HG03457 (cell line): ENCODE data around the gene SFMBT2.
"Not testable (repeated sequence)": the region's sequence is repeated elsewhere in the genome, so short reads cannot be mapped to it uniquely, and the experiment has no call there.

Experiments used
- ATAC-seq: cut with Tn5 transposase; IDR thresholded peaks from one replicate; pipeline ENCODE4 v1.9.1; 2021; ENCODE audit warnings: moderate number of reproducible peaks; ENCODE audit not compliant: unreplicated experiment

SFMBT2 gene

DNA sequence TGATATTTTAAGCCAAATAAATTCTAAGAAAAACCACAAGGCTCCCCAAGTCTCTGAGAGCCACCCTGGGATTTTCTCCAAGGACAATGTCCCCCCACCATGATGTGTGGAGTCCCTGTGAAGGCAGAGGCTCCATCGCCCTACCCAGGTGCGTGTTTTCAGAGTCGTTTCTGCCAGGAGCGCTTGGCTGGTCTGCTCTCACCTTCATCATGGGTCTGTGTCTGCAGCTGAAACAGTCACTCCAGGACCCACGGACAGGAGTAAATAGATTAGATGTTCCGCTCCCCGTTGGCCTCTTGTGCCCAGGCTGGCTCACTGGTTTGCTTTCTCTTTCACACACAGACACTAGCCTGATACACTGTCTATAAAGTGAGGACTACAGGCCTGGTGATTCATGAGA, 217.5 kb downstream of the SFMBT2 start:
- ATAC-seq = no peak

DNA sequence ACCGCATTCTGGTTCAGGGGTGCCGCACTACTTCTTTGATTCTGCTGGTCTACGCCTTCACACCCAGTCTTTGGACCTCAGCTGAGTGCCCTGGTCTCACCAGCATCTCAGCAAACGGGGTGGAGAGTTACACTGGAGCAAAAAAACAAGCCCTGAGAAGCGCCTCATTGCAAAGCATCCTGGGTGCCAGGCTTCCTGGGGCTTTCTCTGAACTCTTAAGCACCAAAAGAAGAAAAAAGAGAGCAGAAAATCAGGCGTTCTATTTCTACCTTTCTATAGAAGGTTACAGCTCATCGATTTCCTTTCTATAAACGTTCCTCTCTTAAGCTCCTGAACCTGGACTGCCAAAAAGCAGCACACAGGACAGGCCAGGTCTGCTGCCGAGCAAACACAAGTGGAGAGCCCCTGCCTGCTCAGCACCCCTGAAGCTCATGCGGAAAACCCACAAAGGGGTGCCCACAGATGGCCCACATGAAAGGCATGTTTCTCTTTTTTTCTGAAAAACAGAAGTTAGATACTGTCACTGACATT, 217.9 kb downstream of the SFMBT2 start:
- no peak for ATAC-seq

DNA sequence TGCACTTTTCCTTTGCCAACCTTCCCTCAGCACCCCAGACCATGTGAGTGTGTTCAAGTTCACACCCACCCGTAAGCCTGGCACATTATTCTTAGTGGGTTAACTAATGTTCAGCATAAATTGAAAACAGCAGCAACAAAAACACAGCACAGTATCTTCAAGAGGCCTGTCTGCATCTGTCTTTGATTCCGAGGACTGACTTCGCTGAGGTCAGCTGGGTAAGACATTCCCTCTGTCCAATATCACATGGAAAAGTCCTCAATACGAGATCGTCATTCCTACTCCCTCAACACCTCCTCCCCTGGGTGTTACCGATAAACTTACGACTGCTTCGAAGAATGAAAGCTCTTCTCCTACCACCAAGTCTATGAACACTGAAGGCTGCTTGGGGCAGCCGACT, 218.8 kb downstream of the SFMBT2 start:
- ATAC-seq = no peak

DNA sequence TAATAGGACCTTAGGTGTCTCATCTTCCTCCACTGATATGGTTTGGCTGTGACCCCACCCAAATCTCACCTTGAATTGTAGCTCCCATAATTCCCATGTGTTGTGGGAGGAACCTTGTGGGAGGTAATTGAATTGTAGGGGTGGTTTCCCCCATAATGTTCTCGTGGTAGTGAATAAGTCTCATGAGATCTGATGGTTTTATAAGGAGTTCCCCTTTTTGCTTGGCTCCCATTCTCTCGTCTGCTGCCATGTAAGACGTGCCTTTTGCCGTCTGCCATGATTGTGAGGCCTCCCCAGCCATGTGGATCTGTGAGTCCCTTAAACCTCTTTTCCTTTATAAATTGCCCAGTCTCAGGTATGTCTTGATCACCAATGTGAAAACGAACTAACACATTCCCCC, 220.1 kb downstream of the SFMBT2 start:
- ATAC-seq = not testable (repeated sequence)

DNA sequence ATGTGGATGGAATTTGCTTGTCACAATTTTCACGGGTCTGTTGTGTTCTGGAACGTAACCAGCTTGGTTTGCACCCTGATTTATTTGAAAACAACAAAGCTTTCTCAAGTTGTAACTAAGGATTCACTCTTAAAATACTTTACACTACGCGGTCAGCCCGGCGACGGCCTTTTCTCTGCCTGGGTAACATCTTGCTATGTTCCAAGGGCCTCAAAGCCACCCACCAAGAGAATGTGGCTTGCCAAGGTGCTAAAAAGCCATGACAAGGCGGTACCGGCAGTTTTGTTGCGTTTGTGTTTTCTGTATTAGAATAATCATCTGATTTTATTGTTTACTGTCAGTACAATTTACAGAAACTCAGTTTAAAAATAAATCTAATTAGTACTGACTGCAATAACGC, 220.9 kb downstream of the SFMBT2 start:
- no peak for ATAC-seq

DNA sequence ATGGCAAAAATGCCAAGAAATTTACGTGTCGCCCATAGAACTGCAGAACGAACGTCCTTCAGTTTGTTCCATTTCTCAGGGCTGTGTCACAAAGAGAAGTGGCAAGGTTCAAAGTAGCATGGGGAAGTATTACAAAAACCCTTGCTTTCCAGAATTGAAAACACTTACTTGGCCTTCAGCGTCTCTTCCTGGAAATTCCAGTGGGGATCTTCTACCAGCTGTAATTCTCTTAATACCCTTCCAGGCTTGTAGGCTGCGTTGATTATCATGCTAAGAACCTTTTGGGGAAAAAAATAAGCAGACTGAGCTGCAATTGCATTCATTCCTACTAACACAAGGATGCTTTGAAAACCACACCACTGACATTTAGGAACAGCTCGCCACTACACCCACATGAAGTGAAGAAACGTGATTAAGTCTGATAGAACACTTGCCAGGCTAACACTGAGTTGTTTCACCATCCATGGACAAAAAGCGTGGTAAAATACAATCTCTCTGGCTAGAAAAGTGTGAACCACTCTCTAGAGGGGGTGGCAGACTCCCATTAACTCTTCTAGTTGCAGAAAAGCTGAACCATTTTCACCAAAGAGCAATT, 222.3 kb downstream of the SFMBT2 start:
- ATAC-seq = no peak

DNA sequence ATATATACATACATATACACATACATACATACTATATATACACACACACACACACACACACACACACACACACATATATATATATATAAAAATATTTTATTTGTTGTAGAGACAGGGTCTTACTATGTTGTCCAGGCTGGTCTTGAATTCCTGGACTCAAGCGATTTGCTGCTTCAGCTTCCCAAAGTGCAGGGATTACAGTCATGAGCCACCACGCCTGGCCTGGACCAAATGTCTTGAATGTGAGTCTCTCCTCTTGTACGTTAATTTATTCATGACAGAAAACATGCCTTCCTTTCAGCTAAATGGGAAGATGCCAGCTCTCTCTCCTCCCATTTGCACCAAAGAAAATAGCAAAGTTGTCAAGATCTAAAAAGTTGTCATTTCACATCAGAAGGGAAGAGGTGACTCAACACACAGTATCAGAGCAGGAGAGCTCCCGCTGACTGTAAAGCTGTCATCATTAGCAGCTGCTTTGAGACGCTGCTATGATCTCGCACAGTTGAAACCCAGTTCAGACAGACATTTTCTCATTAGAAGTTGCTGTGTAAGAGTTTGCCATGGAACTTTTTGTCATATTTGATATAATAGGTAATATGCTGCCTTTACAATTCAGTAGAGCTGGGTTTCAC, 224.3 kb downstream of the SFMBT2 start:
- ATAC-seq = no peak

DNA sequence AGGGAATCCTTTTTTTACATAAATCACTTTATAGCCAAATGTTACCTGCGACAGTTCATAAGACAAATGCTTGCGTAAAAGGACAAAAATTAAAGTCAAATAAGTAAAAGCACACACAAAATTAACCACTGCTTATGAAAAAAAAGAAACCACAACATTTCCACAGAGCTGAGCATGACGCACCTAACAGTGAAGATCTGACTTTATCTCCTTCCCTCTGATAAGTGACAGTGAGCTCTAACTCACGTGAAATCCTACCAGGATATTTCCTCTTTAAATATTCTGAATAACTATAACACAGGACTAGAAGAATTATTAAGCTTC, 225.5 kb downstream of the SFMBT2 start:
- ATAC-seq = no peak

DNA sequence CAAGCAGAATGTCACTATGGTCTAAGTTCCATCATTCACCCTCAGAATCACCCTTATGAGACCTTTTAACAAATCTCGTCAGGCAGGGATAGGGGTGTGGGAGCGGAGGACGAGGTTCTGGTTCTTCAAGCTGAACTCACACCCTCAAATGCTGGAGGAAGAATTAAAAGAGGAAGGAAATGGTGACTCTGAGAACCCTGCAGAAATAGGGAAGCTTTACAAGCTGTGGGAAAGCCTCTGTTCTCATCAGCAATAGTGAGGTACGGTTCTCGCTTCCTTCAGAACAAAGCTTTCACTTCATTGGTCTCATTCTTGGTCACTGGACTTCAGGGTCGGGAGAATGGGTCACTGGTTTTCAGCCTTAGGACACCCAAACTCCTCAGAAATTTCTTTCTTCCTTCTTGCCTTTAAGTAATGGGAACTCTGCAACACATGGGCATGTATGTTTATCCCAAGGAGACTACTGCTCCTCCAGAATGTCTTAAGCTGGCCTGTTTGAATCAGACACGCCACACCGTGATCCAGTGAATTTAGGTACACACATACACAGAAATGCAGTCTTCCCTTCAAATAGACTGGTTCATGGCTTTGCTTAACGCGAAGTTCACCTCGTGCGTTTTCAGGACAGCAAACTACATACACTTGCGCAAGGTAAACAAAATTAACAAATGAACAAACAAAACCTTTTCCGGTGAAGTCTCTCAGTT, 226.0 kb downstream of the SFMBT2 start:
- peak; percentile 64 for ATAC-seq

DNA sequence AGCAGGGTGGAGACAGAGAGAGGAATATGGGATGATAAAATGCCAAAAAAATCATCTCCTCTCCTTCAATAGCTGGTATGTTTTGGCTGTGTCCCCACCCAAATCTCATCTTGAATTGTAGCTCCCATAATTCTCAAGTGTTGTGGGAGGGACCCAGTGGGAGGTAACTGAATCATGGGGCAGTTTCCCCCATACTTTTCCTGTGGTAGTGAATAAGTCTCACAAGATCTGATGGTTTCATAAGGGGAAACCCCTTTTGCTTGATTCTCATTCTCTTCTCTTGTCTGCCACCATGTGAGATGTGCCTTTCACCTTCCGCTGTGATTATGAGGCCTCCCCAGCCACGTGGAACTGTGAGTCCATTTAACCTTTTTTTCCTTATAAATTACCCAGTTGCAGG, 226.7 kb downstream of the SFMBT2 start:
- not testable (repeated sequence) for ATAC-seq

DNA sequence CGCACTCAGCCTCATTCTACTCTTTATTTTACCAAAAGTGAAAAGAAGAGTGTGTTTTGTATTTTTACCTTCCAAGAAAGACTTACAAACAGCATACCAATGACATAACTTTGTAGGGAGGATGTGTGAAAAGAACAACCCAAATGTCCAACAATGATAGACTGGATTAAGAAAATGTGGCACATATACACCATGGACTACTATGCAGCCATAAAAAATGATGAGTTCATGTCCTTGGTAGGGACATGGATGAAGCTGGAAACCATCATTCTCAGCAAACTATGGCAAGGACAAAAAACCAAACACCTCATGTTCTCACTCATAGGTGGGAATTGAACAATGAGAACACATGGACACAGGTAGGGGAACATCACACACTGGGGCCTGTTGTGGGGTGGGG, 228.5 kb downstream of the SFMBT2 start:
- not testable (repeated sequence) for ATAC-seq

DNA sequence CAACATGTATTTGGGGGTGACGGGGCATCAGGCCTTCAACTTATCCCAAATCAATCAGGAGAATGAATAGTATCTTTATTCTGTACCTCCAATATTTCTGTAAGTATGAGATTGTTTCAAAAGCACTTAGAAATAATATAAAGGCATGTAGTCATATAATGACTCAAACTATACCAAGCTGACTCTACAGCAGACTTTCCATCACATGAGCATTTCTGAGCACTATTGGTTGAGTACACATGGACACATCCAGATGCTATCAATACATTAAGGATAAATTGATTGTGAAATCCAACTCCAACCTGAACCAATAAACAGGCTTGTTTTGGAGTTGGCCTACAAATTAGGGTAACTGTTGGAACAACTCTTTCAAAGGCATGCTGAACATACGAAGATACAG, 229.4 kb downstream of the SFMBT2 start:
- ATAC-seq = no peak

DNA sequence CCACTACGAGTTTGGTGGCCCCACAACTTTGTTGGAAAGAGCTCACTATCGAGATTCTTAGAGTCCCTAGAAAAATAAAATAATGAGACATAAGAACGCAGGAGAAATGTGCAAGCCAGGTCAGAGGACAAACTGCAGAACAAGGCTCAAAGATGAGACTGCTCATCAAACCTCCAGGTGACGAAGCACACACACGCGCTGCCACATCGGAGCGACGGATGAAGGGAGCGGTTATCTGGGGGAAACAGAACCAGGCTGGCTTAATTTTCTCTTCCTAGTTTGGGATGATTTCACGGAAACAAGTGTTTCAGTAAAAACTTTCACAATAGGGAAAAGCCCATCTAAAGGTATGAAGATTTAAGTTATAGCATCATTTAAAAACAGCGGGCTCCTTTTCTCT, 231.3 kb downstream of the SFMBT2 start:
- ATAC-seq = no peak

DNA sequence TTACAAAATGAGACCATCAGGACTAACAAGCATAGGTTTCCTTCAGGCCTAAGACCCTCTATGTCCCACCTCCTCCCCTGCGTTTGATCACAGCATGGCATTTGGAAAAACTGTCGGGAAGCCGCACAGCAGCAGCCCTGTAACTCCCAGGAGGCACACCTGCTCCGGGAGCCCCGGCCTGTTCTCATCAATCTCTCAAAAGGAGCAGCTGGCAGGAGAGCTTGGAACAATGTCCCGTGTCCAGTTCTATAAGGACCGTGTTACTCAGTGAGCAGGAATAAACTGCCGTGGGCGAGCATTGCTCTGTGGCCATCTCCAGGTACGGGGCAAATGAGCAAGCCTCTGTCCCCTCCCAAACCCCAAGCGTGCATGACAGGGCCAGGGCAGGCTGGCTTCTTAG, 236.9 kb downstream of the SFMBT2 start:
- no peak for ATAC-seq

DNA sequence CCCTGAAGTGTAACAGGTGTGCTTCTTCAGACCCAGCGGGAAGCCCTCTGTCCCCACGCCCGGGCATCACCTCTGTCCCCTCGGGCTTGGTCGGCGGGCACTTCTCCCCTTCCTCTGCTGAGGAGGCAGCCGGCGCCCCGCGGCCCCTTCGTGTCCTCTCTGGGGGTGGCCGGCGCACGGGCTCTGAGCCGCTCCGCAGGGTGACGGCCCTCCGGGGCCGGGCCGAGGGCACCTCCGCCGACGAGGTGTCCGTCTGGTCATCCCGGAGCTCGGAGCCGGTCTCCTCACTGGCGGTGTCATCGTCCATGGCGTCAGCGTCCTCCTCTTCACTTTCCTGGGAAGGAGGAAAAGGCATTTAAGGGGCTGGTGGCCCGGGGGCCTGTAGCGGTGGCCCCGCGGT, 239.0 kb downstream of the SFMBT2 start:
- no peak for ATAC-seq

DNA sequence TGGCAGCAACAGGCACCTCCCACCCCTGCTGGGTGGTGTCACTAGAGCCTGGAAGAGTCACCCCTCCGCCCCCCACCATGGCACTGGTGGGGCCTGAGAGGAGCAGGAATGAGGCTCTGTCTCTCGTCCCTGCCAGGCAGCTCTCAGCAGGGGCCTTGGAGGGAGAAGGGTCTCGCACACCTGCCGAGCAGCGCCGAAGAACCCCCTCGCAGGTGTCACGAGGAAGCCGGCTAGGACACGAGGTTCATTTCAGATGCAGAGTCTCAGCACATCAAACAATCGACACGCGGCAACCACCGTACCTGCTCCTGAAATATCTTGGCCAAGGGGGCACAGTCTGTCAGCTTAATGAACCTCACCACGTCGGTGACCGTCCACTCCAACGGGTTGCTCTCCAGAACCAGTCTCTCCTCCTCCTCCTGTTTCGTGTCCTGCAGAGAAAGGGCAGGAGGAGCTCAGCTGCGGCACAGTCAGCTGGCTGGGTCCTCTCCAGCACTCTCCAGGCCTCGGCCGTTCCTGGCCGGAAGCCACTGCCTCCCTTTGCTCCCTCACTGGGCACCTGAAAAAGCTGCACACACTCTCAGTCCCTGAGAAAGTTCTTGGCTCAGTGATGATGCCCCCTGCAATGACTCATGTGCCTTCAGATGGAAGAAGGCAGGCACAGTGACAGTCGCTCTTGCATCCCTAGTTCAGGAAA, 240.1 kb downstream of the SFMBT2 start:
- ATAC-seq = no peak

DNA sequence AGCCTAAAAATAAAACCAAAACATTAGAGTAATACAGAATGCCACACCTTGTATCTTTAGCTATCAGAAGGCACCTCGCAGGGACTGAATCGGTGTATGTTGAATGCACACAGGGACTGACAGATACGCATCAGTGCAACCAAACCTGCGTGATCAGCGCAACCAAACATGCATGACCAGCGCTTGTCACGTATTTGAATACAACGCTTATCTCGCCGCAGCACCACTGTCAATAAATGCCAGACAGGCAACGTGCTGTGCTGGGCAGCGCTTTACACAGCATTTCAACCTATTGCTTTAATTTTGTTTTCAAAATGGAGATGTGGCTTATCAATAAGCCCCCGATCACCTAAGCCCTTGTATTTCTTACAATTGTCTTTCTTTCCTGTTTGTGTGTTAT, 242.4 kb downstream of the SFMBT2 start:
- ATAC-seq = no peak

DNA sequence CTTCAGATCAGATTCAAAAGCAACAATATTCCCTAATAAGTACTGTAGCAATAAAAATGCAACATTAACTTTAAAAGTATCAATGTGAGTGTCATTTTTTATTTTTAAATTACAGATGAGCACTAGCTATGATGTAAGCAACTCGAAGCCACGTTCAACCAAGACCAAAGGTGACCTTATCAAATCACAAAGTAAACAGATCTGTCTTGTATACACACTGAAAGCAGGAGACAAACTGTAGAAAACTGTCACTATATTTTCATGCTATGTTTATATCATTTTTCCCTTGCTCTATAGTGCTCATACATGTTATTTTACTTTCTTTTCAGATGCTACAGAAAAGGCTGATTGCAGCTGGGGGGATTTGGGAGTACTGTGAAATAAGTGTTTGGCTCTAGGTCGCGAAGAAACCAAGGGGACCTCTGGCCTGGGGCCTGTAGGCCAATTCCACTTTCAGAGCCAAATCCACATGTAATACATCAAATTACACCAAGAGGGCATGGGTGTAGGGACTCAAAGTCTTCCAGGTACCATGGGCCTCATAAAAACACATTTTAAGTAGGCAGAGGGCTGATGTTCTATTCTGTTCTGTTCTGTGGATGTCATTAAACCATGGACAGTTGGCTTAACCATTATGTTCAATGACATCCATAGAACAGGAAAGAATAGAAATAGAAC, 245.2 kb downstream of the SFMBT2 start:
- no peak for ATAC-seq

DNA sequence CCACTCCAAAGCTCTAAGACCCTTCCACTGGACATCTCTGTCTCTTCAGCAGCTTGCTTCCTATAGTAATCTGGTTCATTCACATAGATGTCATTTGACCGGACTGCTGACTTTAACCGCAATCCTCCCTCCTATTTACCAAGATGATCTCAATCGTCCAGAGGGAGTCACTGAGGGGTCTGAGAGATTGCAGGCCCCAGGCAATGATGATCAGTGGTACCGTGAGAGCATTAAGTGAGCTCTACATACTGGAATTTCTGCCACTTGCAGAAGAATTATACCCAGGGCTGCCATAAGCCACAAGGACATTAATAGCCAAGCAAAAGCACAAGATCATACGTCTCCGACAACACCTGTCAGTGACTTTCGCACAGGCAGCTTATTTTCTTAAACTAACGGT, 245.9 kb downstream of the SFMBT2 start:
- no peak for ATAC-seq

DNA sequence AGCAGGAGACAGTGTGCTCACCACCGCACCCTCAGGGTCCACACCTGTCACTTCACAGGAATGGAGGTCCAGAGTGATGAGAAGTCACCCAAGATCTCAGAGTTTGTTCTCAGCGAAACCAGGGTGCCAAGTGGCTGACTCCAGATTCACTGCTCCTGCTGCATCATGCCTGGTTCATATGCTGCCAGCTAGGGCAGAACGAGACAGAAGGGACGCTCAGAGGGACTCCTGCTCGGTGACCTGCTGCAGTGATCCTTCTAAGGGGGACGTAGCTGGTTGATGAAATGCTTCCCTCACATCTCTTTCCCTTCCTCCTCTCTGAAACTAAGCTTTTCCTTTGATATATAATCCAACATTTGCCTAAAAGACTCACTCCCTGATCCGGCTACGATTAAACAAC, 248.5 kb downstream of the SFMBT2 start:
- ATAC-seq = no peak
